ENCODE data around the gene TKFC.

The TKFC gene

DNA sequence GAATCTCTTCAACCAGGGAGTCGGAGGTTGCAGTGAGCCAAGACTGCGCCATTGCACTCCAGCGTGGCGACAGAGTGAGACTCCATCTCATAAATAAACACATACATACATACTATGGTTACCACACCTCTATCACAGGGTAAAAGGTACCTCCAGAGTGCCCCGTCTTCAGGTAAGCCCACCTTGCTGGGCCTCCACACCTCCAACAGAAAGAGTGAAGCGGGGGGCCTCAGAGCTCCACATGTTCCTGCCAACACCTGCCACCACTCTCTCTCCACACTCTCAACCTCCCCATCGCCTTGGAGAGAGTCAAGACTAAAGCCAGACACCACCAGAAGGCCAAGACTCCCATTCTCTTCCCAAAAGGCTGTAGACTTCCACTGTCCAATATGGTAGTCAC lies 27.6 kb upstream of the TKFC start:
- DNase-seq (ENCODE audit: low read depth): no peak
- no peak overlapping the region for H3K4me3 ChIP-seq (ENCODE audit: low read length)
- TF ChIP-seq, protein P1, sequence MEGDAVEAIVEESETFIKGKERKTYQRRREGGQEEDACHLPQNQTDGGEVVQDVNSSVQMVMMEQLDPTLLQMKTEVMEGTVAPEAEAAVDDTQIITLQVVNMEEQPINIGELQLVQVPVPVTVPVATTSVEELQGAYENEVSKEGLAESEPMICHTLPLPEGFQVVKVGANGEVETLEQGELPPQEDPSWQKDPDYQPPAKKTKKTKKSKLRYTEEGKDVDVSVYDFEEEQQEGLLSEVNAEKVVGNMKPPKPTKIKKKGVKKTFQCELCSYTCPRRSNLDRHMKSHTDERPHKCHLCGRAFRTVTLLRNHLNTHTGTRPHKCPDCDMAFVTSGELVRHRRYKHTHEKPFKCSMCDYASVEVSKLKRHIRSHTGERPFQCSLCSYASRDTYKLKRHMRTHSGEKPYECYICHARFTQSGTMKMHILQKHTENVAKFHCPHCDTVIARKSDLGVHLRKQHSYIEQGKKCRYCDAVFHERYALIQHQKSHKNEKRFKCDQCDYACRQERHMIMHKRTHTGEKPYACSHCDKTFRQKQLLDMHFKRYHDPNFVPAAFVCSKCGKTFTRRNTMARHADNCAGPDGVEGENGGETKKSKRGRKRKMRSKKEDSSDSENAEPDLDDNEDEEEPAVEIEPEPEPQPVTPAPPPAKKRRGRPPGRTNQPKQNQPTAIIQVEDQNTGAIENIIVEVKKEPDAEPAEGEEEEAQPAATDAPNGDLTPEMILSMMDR (conservative IDR thresholded peaks at IDR 0.05; ENCODE audit: low read length): no peak

DNA sequence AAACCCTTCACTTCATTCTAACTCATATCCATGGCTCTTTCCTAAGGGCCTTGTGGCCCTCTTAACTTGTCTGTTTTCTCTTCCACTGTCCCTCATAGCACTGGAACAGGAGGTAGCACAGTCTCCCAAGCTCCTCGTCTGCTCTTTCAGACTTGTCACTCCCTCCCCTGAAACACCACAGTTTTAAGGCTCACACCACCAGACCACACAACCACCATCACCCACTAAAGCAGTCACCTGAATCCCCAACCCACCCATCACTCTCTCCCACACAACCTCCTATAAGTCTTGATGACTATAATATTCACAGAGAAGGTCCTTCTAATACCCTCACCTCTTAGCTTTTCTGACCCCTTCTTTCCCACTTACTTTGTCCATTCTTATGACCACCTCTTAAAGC lies 26.8 kb upstream of the TKFC start:
- no peak overlapping the region for H3K4me3 ChIP-seq (ENCODE audit: low read length)
- DNase-seq (ENCODE audit: low read depth): no peak
- TF ChIP-seq, protein P1 (conservative IDR thresholded peaks at IDR 0.05; ENCODE audit: low read length): no peak

DNA sequence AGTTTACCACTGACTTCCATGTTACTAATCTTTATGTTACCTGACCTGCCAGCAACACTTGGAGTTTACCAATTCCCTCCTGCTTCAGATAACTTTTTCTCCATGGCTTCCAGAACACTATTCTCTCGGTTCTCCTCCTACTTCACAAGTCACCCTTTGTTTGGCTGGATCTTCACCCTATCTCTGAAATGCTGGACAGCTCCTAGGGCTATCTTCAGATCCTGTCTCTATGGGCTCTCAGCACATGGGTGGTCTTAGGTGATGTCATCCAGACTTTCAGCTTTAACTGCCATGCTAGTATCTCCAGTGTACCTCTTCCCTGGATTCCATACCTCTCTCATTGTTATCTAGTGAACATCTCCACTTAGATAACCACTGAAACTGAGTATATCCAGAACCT lies 25.7 kb upstream of the TKFC start:
- TF ChIP-seq, protein P1 (conservative IDR thresholded peaks at IDR 0.05; ENCODE audit: low read length): no peak

DNA sequence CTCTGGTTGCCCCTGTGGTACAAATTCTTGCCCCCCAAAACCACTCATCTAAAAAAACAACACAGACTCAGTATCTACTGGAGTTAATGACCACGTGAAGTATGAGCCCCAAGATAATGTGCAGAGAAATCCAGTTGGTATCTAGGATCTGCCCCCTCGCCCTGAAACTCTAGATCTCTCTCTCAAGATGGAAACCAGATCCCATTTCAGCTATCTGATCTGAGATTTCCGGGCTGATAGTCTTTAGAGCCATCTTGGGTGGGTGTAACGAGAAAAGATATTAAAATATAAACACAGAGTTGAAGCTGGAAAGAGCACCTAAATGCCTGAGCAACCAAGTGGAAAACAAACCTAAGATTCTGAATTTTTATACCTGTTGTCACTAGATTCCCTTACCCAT lies 23.9 kb upstream of the TKFC start:
- DNase-seq (ENCODE audit: low read depth): no peak
- TF ChIP-seq, protein P1 (conservative IDR thresholded peaks at IDR 0.05; ENCODE audit: low read length): no peak
- H3K4me3 ChIP-seq (ENCODE audit: low read length): no peak overlapping the region

More for the DNA sequence above, 25.7 kb upstream of the TKFC start:
- H3K4me3 ChIP-seq (ENCODE audit: low read length): no peak overlapping the region
- DNase-seq (ENCODE audit: low read depth): no peak

DNA sequence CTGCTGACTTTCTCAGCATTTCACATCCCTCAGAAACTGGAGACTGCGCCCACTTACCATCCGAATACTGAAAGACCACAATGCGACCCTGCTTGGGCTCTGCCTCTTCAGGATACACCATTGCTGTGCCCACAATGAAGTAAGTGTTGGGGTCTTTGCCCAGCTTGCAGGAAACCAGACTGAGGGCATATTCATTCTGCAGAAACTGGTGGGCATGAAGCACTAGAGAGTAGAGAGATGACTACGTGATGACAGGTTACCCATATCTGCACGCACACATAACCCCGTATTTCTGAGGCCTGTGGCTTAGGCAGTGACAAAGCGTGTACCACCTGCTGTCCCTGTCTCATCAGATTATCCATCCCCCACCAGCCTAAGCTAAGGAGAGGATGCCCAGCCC lies 23.3 kb upstream of the TKFC start:
- no peak overlapping the region for H3K4me3 ChIP-seq (ENCODE audit: low read length)

DNA sequence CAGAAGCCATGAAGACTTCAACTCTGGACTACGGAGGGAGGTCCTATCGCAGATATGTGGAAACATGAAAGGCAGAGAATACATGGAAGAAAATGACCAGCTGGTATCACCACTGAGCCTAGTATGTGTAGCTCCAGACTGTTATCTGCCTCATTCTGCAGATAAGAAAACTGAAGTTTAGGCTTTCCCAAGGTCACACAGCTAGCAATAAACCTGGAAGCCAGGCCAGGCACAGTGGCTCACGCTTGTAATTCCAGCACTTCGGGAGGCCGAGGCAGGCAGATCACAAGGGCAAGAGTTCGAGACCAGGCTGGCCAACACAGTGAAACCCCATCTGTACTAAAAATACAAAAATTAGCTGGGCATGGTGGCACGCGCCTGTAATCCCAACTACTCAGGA lies 22.3 kb upstream of the TKFC start:
- no peak overlapping the region for H3K4me3 ChIP-seq (ENCODE audit: low read length)

More for the DNA sequence above, 23.3 kb upstream of the TKFC start:
- TF ChIP-seq, protein P1 (conservative IDR thresholded peaks at IDR 0.05; ENCODE audit: low read length): no peak
- no peak for DNase-seq (ENCODE audit: low read depth)

DNA sequence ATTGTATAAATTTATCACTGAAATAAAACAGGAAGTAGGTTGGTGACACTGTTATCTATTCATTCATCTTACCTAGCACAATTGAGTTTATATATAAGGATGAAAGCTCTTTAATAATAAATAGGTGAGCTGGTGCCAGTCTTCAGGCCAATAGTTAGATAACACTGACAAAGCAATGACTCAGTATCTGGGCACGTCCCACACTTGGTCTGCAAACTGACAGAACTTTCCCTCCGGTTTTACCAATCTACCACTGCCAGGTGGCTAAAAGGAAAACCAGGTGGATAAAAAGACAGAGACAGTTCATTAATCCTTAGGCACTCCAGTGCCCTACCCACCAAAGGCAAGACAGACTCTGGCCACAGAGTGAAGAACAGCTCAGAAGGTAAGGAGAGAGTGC lies 17.8 kb upstream of the TKFC start:
- no peak for DNase-seq (ENCODE audit: low read depth)
- TF ChIP-seq, protein P1 (conservative IDR thresholded peaks at IDR 0.05; ENCODE audit: low read length): no peak

More for the DNA sequence above, 22.3 kb upstream of the TKFC start:
- TF ChIP-seq, protein P1 (conservative IDR thresholded peaks at IDR 0.05; ENCODE audit: low read length): no peak
- DNase-seq (ENCODE audit: low read depth): no peak

More for the DNA sequence above, 17.8 kb upstream of the TKFC start:
- no peak overlapping the region for H3K4me3 ChIP-seq (ENCODE audit: low read length)
